Measurements from ENCODE around the gene PIGS.

DNA sequence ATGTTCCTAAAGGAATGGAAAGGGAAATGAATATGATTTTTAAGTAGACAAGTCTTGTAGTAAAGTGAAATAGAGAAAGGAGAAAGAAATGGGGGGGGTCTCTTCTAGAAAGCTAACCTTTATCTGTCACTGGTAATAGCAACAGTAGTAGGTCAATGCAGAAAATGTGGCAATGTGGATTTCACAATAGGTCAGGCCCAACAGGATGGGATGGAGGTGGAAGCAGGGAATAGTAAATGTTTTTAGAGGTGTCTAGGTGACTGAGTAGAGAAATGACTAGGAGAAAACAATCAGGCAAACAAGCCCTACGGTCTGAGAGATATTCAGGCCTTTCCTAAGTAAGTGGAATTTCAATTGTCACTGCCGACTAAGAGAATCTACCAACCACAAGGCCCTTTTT, 48.7 kb upstream of the PIGS start:
- no peak for TF ChIP-seq POLR2A (IDR thresholded peaks at IDR 0.05)
- TF ChIP-seq, protein P1, sequence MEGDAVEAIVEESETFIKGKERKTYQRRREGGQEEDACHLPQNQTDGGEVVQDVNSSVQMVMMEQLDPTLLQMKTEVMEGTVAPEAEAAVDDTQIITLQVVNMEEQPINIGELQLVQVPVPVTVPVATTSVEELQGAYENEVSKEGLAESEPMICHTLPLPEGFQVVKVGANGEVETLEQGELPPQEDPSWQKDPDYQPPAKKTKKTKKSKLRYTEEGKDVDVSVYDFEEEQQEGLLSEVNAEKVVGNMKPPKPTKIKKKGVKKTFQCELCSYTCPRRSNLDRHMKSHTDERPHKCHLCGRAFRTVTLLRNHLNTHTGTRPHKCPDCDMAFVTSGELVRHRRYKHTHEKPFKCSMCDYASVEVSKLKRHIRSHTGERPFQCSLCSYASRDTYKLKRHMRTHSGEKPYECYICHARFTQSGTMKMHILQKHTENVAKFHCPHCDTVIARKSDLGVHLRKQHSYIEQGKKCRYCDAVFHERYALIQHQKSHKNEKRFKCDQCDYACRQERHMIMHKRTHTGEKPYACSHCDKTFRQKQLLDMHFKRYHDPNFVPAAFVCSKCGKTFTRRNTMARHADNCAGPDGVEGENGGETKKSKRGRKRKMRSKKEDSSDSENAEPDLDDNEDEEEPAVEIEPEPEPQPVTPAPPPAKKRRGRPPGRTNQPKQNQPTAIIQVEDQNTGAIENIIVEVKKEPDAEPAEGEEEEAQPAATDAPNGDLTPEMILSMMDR (IDR thresholded peaks at IDR 0.05): no peak
